Chondrocyte (in vitro differentiated cells): ENCODE data around the gene KIT. TPM values are rescaled to one million over a fixed set of nuclear protein-coding genes. Genes with fewer than 3 reads are reported as not detected.

Source experiments
- DNase-seq: peaks from one replicate; pipeline ENCODE4 v3.0.0; 2021; ENCODE audit warnings: mixed read lengths, low spot score
- H3K27ac Mint-ChIP-seq: one replicate; pipeline ENCODE4 v1.8.0; 2021; ENCODE audit warnings: mild to moderate bottlenecking, moderate library complexity, mixed read lengths; ENCODE audit not compliant: unreplicated experiment
- H3K27me3 Mint-ChIP-seq: 2 replicates; pipeline ENCODE4 v1.8.0; 2021; ENCODE audit warnings: low read depth, mixed read lengths
- H3K36me3 Mint-ChIP-seq: 2 replicates; pipeline ENCODE4 v1.8.0; 2021; ENCODE audit warnings: low read depth, mixed read lengths
- H3K4me1 Mint-ChIP-seq: 2 replicates; pipeline ENCODE4 v1.8.0; 2021; ENCODE audit warnings: low read depth, mild to moderate bottlenecking, mixed read lengths
- H3K4me3 Mint-ChIP-seq: one replicate; pipeline ENCODE4 v1.8.0; 2021; ENCODE audit warnings: mild to moderate bottlenecking, moderate library complexity, mixed read lengths; ENCODE audit not compliant: unreplicated experiment
- H3K9me3 Mint-ChIP-seq: 2 replicates; pipeline ENCODE4 v1.8.0; 2021; ENCODE audit warnings: low read depth, mixed read lengths
- CTCF ChIP-seq: fragments of 200-600 bp; sonication (generic); IDR thresholded peaks from 2 replicates; pipeline ENCODE4 v1.5.0; 2021; ENCODE audit warnings: antibody characterized with exemption, mild to moderate bottlenecking, moderate library complexity
- total RNA-seq: library from RNA; stranded (reverse); gene quantifications from 3 replicates; pipeline ENCODE4 v1.2.1, GENCODE V29; 2021

Gene KIT
- total RNA-seq, 1 donor from 2014 or later: 6.7 TPM

GRCh38 chr4:54723220-54723619 lies 65.5 kb downstream of the KIT start:
- no peak overlapping the region for H3K27ac Mint-ChIP-seq
- peaks cover 4% of the 10 kb centered on the region for H3K4me1 Mint-ChIP-seq
- DNase-seq: no peak
- TF ChIP-seq CTCF: no peak
- H3K36me3 Mint-ChIP-seq: no peaks in the 10 kb centered on the region
- H3K9me3 Mint-ChIP-seq: no peaks in the 10 kb centered on the region
- H3K27me3 Mint-ChIP-seq: no peaks in the 10 kb centered on the region
- no peak overlapping the region for H3K4me3 Mint-ChIP-seq

- Mint-ChIP-seq H3K4me1 (peaks cover 4% of the 10 kb centered on the region), H3K27ac (no peak overlapping the region), H3K9me3 (no peaks in the 10 kb centered on the region), H3K27me3 (no peaks in the 10 kb centered on the region), H3K4me3 (no peak overlapping the region), H3K36me3 (no peaks in the 10 kb centered on the region)
- DNase-seq: no peak
- no peak for TF ChIP-seq CTCF
Measured at GRCh38 chr4:54723820-54724219, 66.1 kb downstream of the KIT start.

GRCh38 chr4:54726907-54727306 lies 69.2 kb downstream of the KIT start:
- no peaks in the 10 kb centered on the region for H3K9me3 Mint-ChIP-seq
- H3K27me3 Mint-ChIP-seq: no peaks in the 10 kb centered on the region
- no peak overlapping the region for H3K27ac Mint-ChIP-seq
- DNase-seq: no peak
- peaks cover 2% of the 10 kb centered on the region for H3K4me1 Mint-ChIP-seq
- TF ChIP-seq CTCF: no peak
- H3K4me3 Mint-ChIP-seq: no peak overlapping the region
- H3K36me3 Mint-ChIP-seq: peaks cover 2% of the 10 kb centered on the region

GRCh38 chr4:54727346-54727745 lies 69.6 kb downstream of the KIT start:
- Mint-ChIP-seq H3K4me3 (no peak overlapping the region), H3K27me3 (no peaks in the 10 kb centered on the region), H3K4me1 (peaks cover 4% of the 10 kb centered on the region), H3K27ac (no peak overlapping the region), H3K9me3 (no peaks in the 10 kb centered on the region), H3K36me3 (peaks cover 2% of the 10 kb centered on the region)
- no peak for TF ChIP-seq CTCF
- DNase-seq: no peak

GRCh38 chr4:54728368-54728767 lies 70.6 kb downstream of the KIT start:
- no peak for TF ChIP-seq CTCF
- H3K36me3 Mint-ChIP-seq: peaks cover 2% of the 10 kb centered on the region
- H3K27ac Mint-ChIP-seq: no peak overlapping the region
- no peak for DNase-seq
- no peak overlapping the region for H3K4me3 Mint-ChIP-seq
- H3K4me1 Mint-ChIP-seq: peaks cover 4% of the 10 kb centered on the region
- H3K9me3 Mint-ChIP-seq: no peaks in the 10 kb centered on the region
- H3K27me3 Mint-ChIP-seq: no peaks in the 10 kb centered on the region
